ENCODE data around the gene SH3D21. TPM values are rescaled to one million over a fixed set of nuclear protein-coding genes. Genes with fewer than 3 reads are reported as not detected.

Gene SH3D21
- total RNA-seq, 4 donors from 2014 or later, result 11.3 to 11.8 TPM; not detected in 2

GRCh38 chr1:36365381-36365780 lies 59.2 kb downstream of the SH3D21 start:
- no peak for TF ChIP-seq POLR2A (IDR thresholded peaks at IDR 0.05)
- no peak for TF ChIP-seq CTCF (IDR thresholded peaks at IDR 0.05)
- intact Hi-C loops (cut with DNase I; ENCODE audit: low total_unique reads), result no loop called here
- DNase-seq, result peak; percentile 46 to 58

GRCh38 chr1:36366091-36366661 lies 60.0 kb downstream of the SH3D21 start:
- intact Hi-C loops (cut with DNase I; ENCODE audit: low total_unique reads), result no loop called here
- Histone ChIP-seq H3K27me3 (no peaks in the 10 kb centered on the region), H3K4me3 (no peak overlapping the region), H3K9me3 (no peaks in the 10 kb centered on the region), H3K4me1 (peaks cover 0 to 6% of the 10 kb centered on the region in 2 donors), H3K27ac (peak overlapping the region; percentile 34 to 47), H3K36me3 (no peaks in the 10 kb centered on the region)
- DNase-seq, result peak in 1 of 2 donors; percentile 37
- TF ChIP-seq CTCF (IDR thresholded peaks at IDR 0.05) (no peak), POLR2A (IDR thresholded peaks at IDR 0.05) (no peak)

More at GRCh38 chr1:36365381-36365780, 59.2 kb downstream of the SH3D21 start:
- Histone ChIP-seq H3K4me1 (peaks cover 0 to 6% of the 10 kb centered on the region in 2 donors), H3K27me3 (no peaks in the 10 kb centered on the region), H3K9me3 (no peaks in the 10 kb centered on the region), H3K36me3 (no peaks in the 10 kb centered on the region), H3K4me3 (no peak overlapping the region), H3K27ac (peak overlapping the region; percentile 34 to 47)

DNA sequence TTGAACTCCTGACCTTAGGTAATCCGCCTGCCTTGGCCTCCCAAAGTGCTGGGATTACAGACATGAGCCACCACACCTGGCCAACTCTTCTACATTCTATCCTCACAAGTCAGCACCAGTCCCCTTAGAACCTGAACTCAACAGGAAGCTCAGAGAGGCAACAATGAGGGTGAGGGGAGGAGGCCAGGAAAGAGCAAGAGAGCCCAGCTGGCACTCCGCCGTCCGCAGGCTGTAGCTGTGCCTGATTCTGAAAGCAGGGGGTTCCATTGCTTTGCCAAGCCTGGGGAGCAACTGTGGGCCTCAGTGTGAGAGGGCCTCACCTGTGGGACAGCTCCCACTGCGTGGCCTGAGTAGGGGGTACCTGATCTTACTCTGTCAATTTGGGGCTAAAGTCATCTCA lies 60.9 kb downstream of the SH3D21 start:
- intact Hi-C loops (cut with DNase I; ENCODE audit: low total_unique reads), result no loop called here
- Histone ChIP-seq H3K9me3 (no peaks in the 10 kb centered on the region), H3K36me3 (no peaks in the 10 kb centered on the region), H3K4me1 (peaks cover 0 to 6% of the 10 kb centered on the region in 2 donors), H3K27ac (no peak overlapping the region), H3K27me3 (no peaks in the 10 kb centered on the region), H3K4me3 (no peak overlapping the region)
- DNase-seq, result no peak
- TF ChIP-seq CTCF (IDR thresholded peaks at IDR 0.05), result no peak

DNA sequence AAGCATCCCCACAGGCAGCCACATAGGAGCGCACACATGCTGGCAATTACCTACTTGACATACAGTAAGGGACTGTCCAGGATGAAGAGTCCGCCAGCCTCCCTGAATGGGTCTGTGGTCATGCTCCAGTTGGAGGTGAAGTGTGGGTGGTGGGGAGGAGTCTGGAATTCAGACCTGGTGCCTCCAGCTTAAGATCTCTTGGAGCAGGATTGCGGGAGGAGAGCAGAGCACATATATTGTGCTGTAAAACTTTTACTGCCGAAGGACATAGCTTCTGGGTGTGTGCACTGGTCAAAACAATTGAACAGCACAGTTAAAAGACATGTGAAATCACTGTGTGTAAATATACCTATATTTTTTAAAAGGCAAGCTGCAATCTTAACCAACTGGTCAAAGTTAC lies 61.6 kb downstream of the SH3D21 start:
- Histone ChIP-seq H3K36me3 (no peaks in the 10 kb centered on the region), H3K9me3 (no peaks in the 10 kb centered on the region), H3K4me1 (peaks cover 5 to 8% of the 10 kb centered on the region in 2 donors), H3K27ac (no peak overlapping the region), H3K27me3 (no peaks in the 10 kb centered on the region), H3K4me3 (no peak overlapping the region)
- intact Hi-C loops (cut with DNase I; ENCODE audit: low total_unique reads), result no loop called here
- TF ChIP-seq POLR2A (IDR thresholded peaks at IDR 0.05) (no peak), CTCF (IDR thresholded peaks at IDR 0.05) (no peak)
- DNase-seq, result no peak

GRCh38 chr1:36369061-36369861 lies 63.1 kb downstream of the SH3D21 start:
- TF ChIP-seq CTCF (IDR thresholded peaks at IDR 0.05), result peak; percentile 85 to 89 (median 86)
- peak in 1 of 2 donors; percentile 11 for TF ChIP-seq POLR2A (IDR thresholded peaks at IDR 0.05)
- Histone ChIP-seq H3K4me3 (no peak overlapping the region), H3K9me3 (no peaks in the 10 kb centered on the region), H3K4me1 (peaks cover 14 to 22% of the 10 kb centered on the region in 2 donors), H3K27me3 (no peaks in the 10 kb centered on the region), H3K36me3 (no peaks in the 10 kb centered on the region), H3K27ac (peak overlapping the region in 1 of 2 donors; percentile 5)
- peak; percentile 71 to 76 for DNase-seq
- intact Hi-C loops (cut with DNase I; ENCODE audit: low total_unique reads), result no loop called here
